Stimulated activated CD8-positive, alpha-beta memory T cell treated with anti-CD3 and anti-CD28 coated beads, Interleukin-12 subunit alpha, Interleukin-12 subunit beta, amount 100 ng/mL, for 24 hours (primary cell): ENCODE data around the gene TCF3.
A peak's percentile ranks its signal among the peaks of the same experiment; 100 is the strongest.

Experiments
- DNase-seq: peaks from one replicate; pipeline ENCODE4 v3.0.0-alpha.2; 2020; ENCODE audit errors: extremely low read depth

Gene TCF3

DNA sequence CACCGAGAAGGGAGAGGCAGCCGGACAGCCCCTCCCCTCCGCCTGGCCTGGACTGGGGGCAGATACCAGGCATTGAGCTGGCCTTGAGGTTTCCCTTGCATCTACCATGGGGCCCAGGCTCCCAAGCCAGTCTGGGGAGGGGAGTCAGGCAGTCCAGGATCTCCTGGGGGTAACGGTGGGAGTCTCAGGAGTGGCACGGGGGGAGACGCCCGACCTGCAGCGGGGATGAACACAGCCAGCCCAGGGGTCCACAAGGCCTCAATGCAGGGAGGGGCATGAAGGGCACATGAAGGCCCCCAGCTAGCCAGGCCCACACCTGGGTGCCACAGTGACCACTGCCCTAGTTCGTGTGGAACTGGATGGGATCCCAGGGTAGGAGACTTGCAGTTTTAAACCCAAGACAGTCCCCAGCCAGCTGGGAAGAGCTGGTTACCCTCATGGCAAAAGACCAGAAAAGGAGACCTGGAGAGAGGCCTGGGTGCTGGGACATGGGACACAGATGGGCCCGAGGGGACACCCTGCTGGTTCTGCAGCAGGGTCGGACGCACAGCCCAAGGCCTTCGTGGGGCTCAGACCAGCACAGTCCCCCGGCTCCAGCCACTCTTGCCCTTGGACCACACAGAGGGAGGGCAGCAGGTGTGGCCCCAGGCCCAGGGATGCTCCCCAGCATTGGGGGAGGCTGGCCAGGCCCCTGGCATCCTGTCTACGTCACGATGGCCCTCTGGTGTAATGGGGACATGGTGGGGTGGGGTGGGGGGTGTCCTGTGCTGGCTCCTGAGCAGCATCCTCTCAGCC lies 42.5 kb downstream of the TCF3 start:
- DNase-seq = no peak

GRCh38 chr19:1609103-1609396 lies 43.4 kb downstream of the TCF3 start:
- no peak for DNase-seq

- DNase-seq = no peak
Observed at GRCh38 chr19:1608359-1609102, 43.9 kb downstream of the TCF3 start.

GRCh38 chr19:1606138-1606651 lies 46.2 kb downstream of the TCF3 start:
- no peak for DNase-seq

DNA sequence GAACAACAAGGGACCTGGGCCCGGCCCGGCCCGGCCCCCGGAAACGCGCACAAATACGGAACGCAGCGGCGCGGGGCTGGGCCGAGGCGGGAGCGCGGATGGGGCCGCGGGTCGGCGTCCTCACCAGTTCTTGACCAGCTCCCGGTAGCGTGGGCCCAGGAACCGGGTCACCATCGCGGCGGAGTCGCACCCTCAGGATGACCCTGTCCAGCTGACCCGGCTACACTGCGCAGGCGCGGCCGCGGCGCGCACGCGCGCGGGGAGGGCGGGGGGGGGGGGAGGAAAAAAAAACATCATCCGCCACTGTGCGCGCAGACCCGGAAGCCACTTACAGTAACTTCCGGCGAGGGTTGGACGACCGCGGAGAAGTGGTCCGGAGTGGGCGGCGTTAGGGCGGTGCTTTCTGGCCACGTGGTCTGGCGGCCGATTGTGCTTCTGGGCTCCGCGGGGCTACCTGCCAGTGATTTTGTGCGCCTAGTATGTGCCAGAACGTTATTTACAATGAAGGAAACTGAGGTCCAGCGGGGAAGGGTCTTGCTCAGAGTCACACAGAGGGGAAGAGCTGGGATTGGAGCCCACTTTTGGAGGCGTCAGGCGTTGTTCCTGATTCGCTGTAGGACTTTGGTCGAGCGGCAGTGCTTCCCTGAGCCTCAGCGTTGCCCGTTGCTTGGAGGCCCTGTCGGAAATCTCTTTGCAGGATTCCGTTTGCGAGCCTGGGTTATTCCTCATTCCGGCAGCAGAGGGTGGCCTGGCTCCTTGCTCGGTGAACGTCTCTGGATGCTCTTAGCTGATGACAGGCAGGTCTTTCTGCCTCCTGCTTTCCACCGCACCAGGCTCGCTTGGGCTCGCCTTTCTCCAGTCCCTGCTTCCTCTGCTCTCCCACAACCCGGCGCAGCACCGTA lies 46.9 kb downstream of the TCF3 start, which contains the start of gene UQCR11:
UQCR11 (minus strand) TSS at position 227 of the 902 bp plus-strand sequence; CDS start at position 174, 53 bp downstream.
- peak; percentile 86 for DNase-seq

- no peak for DNase-seq
Observed at GRCh38 chr19:1602091-1602707, 50.2 kb downstream of the TCF3 start.

DNA sequence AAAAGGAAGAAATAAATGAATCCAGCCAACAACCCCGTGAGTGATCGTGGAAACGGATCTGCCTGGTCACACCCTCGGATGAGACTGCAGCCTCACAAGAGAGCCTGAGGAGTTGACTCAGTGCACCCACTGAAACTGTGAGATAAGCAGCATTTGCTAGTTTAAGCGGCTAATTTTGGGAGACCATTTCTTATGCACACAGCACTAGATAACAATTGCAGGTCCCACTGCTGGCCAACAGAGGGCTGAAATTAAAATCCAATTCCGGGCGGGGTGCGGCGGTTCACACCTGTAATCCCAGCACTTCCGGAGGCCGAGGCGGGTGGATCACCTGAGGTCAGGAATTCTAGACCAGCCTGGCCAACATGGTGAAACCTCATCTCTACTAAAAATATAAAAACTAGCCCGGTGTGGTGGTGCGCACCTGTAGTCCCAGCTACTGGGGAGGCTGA lies 50.8 kb downstream of the TCF3 start:
- DNase-seq = no peak

- DNase-seq = no peak
Observed at GRCh38 chr19:1599460-1599846, 53.0 kb downstream of the TCF3 start.

DNA sequence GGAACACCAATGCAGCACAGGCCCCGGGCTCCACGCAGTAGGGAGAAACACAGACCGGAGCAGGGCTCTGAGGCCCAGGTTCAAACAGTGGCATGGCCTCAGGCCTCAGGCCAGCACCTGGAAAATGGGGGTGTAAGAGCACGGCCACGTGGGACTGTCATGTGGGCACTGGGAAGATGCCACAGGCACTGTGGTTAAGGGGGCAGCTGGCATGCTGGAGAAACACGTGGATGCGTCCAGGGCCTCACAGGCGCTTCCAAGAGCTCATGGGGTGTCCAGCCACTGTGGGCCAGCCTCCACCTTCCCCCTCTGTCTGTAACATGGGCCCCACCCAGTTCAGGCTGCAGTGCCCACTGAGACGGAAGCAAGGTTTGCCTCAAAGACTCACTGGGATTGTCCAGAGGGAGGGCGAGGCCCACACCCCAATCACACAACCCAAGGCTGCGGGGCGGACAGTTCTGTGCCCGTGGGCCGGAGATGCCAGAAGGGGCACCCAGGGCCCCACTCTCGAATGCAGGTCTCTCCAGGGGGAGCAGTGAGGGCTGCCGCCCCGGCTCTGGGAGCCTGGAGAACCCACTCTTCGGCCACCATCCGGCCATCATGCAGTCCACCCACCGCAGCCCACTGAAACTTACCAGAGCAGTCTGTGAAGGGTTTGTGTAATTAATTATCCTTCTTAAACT lies 53.5 kb downstream of the TCF3 start:
- no peak for DNase-seq

GRCh38 chr19:1593501-1593772 lies 59.0 kb downstream of the TCF3 start:
- no peak for DNase-seq

GRCh38 chr19:1592755-1593500 lies 59.5 kb downstream of the TCF3 start, which contains the start of gene MBD3:
Gene MBD3, minus strand, starts transcription at chr19:1592865. Its CDS starts 234 bp downstream, at chr19:1592631.
- peak; percentile 65 for DNase-seq

GRCh38 chr19:1592024-1592754 lies 60.2 kb downstream of the TCF3 start:
- DNase-seq = peak; percentile 60

DNA sequence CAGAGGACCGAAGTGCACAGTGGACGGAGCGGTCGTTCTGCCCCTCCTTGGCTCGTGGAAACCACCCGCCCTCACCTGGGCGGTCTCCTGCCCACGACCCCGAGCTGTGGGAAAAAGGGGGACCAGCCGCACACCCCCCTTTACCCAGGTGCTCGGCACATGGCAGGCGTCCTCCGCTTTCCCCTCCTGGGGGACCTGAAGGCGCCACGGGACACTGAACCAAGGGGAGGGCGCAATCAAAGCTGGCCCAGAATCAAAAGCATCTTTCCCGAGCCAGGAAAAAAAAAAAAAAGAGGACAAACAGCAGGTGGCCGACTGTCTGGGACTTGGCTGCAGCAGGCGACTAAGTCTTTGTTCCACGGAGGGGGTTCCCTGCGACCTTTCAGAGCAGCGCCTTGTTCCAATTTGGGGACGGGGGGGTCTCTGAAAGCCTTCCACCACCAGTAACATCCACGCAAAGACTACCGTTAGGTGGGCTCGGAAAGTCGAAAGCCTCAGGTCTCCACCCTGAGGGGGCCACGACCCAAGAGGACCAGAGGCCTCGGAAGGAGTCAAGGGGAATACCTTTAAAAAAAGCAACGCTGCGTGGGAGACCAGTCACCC lies 60.9 kb downstream of the TCF3 start:
- DNase-seq = no peak

DNA sequence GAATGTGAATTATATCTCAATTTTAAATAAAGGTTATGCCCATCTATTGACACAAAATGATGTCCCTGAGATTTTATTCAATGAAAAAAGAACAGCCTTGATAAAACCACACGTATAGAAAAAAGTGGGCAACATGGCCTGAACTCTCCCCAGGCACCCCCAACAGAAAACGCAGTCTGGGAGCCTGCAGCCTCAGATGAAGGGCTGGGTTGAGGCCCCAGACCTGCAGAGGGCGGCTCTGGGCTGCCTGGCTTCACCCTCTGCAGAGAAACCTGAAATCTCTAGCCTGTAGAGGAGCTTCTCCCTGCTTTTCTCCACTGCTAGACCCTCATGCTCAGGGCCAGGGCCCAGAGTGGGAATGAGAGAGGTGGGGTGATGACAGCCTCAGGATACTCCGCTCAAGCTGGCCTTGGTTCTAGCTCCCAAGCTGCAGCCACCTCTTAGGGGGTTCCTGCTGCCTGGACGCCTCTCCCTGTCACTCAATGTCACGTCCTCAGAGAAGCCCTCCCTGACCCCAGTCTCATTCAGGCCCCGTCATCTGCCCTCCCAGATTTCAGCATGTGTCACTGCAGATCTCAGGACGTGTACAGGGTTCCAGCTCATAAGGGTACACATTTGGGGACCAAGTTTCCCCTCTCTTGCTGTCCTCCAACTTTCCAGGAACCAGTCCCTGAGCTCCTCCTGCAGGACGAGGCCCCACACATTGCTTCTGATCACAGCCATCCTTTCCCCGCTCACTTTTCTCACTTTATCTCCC lies 61.6 kb downstream of the TCF3 start:
- no peak for DNase-seq

GRCh38 chr19:1587872-1588271 lies 64.5 kb downstream of the TCF3 start:
- DNase-seq = no peak

DNA sequence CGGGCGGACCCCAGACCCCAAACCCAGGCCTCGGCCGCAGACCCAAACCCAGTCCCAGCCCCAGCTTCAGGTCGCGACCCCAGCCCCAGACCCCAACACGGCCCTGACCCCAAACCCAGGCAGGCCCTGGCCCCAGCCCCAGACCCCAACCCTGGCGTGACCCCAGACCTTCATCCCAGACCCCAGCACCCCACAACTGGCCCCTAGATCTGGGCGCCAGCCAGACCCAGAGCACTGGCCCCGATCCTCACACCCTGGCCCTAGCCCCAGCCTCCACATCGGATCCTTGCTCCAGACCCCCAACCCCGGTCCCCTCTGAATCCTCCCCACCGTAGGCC lies 67.2 kb downstream of the TCF3 start:
- no peak for DNase-seq

GRCh38 chr19:1584500-1585242 lies 67.7 kb downstream of the TCF3 start:
- DNase-seq = no peak

DNA sequence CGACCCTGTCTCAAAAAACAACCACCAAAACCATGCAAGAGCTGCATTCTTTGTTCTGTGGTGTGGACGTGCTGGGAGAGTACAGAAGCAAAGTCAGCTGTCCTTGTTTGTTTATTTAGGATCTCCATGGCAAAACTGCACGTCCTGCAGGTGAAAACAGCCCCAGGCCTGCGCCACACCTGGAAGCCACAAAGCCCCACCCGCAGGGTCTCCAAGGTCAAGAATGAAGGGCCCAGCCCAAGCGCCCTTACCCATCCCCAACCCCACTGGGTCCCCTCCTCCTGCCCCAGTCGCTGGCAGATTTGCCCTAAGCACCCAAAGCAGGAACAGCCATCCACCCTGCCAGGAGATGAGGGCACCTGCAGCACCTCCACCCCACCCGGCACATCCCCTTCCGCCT lies 70.2 kb downstream of the TCF3 start:
- DNase-seq = no peak
